Stomach (tissue), 9 donors: Measurements from ENCODE around the gene TPRG1. TPM values are rescaled to one million over a fixed set of nuclear protein-coding genes. Genes with fewer than 3 reads are reported as not detected.
A peak's percentile ranks its signal among the peaks of the same experiment; 100 is the strongest.

Experiments used
- DNase-seq, 2 donors: peaks; one replicate each; pipeline versions ENCODE4 v3.0.0 to v3.0.0-alpha.2; 2013 to 2019
- H3K27ac ChIP-seq, 5 donors: fragments of 200-600 bp in 4 of 5; sonication (generic) in 4 of 5; one replicate each; pipeline ENCODE4 v1.5.1; 2013 to 2019; ENCODE audit warnings: mild to moderate bottlenecking in 1 of 5, moderate library complexity in 1 of 5
- H3K27me3 ChIP-seq, 3 donors: fragments of 200-600 bp; sonication (generic); one replicate each; pipeline ENCODE4 v1.5.1; 2017 to 2019; ENCODE audit warnings: mixed run types in 1 of 3
- H3K36me3 ChIP-seq, 4 donors: fragments of 200-600 bp; sonication (generic); 1 replicate in 3 of 4; 2 replicates in 1 of 4; pipeline ENCODE4 v1.5.1; 2016 to 2019
- H3K4me1 ChIP-seq, 4 donors: fragments of 200-600 bp; sonication (generic); one replicate each; pipeline ENCODE4 v1.5.1; 2016 to 2019
- H3K4me3 ChIP-seq, 4 donors: fragments of 200-600 bp; sonication (generic) in 3 of 4; one replicate each; pipeline ENCODE4 v1.5.1; 2016 to 2019; ENCODE audit warnings: mild to moderate bottlenecking in 1 of 4
- H3K9me3 ChIP-seq, 4 donors: fragments of 200-600 bp; sonication (generic); one replicate each; pipeline ENCODE4 v1.5.1; 2016 to 2019
- CTCF ChIP-seq, 7 experiments: fragments of 450-650 bp in 4 of 7; fragments of 200-600 bp in 3 of 7; sonication (generic) in 3 of 7; IDR thresholded peaks; one replicate each; pipeline ENCODE4 v1.5.1; 2016 to 2019; ENCODE audit warnings: antibody characterized with exemption in 7 of 7, control low read depth in 2 of 7, mild to moderate bottlenecking in 1 of 7
- EP300 ChIP-seq: sonication (generic); formaldehyde crosslinking; IDR thresholded peaks from one replicate; pipeline ENCODE4 v1.6.1; 2017; ENCODE audit warnings: antibody characterized with exemption
- POLR2A ChIP-seq, 4 donors: fragments of 450-650 bp; IDR thresholded peaks; one replicate each; pipeline ENCODE4 v1.6.1; 2016; ENCODE audit warnings: antibody characterized with exemption in 4 of 4, control low read depth in 2 of 4, mild to moderate bottlenecking in 1 of 4, moderate library complexity in 1 of 4
- POLR2AphosphoS5 ChIP-seq, 3 donors: sonication (generic); formaldehyde crosslinking; IDR thresholded peaks; one replicate each; pipeline ENCODE4 v1.6.1; 2016; ENCODE audit warnings: antibody characterized with exemption in 3 of 3
- WGBS, 5 donors: extraction: QIAGEN DNeasy Blood & Tissue Kit in 3 of 5; methylation state at CpG; one replicate each; pipeline versions ENCODE4 v1.1.5 to v1.1.7; 2013 to 2018; 5-methylcytosine and 5-hydroxymethylcytosine counted together
- intact Hi-C: fragments of 100-400 bp; cut with DNase I; formaldehyde crosslinking; loops from one replicate; pipeline ENCODE4 v1.15.1; 2023; ENCODE audit warnings: low total_unique reads
- polyA plus RNA-seq, 3 donors: library from polyadenylated mRNA; stranded (reverse); fragments of 200-250 nt; gene quantifications; one replicate each; pipeline ENCODE4 v1.2.3, GENCODE V29; 2013
- total RNA-seq, 5 donors: library from RNA; depleted of rRNA; stranded (reverse); fragments of >200 nt; gene quantifications; one replicate each; pipeline versions ENCODE4 v1.1.0 to v1.2.3, GENCODE V29; 2014 to 2016
- donor health status: healthy with polysubstance abuse.
- donor health status: Bipolar disorder and iron deficiency.
- donor health status: healthy.

TPRG1 gene
- total and polyA plus RNA-seq, 8 donors: 1.2 to 20.9 (median 3.7) TPM

GRCh38 chr3:189123595-189124387, 48.0 kb upstream of the TPRG1 start:
- no peaks in the 10 kb centered on the region for H3K27me3 ChIP-seq
- peak in 1 of 2 donors; percentile 39 for DNase-seq
- H3K27ac ChIP-seq: peak overlapping the region in 4 of 5 donors; percentile 1 to 62 (median 46)
- WGBS, 5 donors: 17 to 34% (median 29%) methylated on average over 11 of the region's 11 CpGs
- H3K9me3 ChIP-seq: peaks cover 0 to 8% (median 4%) of the 10 kb centered on the region in 4 donors
- intact Hi-C loops: no loop called here
- H3K4me1 ChIP-seq: peaks cover 10 to 33% (median 22%) of the 10 kb centered on the region in 4 donors
- H3K36me3 ChIP-seq: no peaks in the 10 kb centered on the region
- no peak for TF ChIP-seq EP300
- TF ChIP-seq POLR2AphosphoS5 (IDR thresholded peaks at IDR 0.05): peak in 1 of 3 donors; percentile 26
- H3K4me3 ChIP-seq: no peak overlapping the region

DNA sequence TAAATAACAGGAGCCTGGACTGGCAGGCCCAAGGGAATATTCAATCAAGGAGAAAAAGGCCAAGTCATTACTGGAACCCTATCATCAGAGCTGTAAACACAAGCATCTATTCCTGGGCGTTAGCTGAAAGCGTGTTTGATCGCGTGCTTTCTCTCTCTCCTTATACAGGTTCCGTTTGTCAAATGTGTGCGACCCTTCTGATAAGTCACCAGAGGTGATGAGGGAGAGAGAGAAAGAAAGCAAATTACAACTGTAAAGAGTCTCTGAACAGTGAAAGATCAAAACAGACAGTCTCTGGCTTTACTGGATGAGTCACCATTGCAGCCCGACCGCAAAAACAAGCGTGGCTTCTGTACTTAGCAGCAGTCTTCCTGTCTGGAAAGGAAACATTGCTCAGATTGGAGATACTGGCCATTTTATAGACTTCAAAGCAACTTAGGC, 39.5 kb upstream of the TPRG1 start:
- 44 to 51% (median 45%) methylated on average over 9 of the region's 9 CpGs for WGBS, 5 donors
- no peaks in the 10 kb centered on the region for H3K27me3 ChIP-seq
- TF ChIP-seq POLR2AphosphoS5 (IDR thresholded peaks at IDR 0.05) (peak in 1 of 3 donors; percentile 17), POLR2A (IDR thresholded peaks at IDR 0.05) (no peak), EP300 (no peak)
- DNase-seq: peak; percentile 45 to 70
- H3K9me3 ChIP-seq: no peaks in the 10 kb centered on the region
- H3K4me1 ChIP-seq: peaks cover 3 to 17% (median 10%) of the 10 kb centered on the region in 4 donors
- intact Hi-C loops: no loop called here
- peak overlapping the region in 4 of 5 donors; percentile 21 to 68 (median 62) for H3K27ac ChIP-seq
- no peak overlapping the region for H3K4me3 ChIP-seq
- H3K36me3 ChIP-seq: no peaks in the 10 kb centered on the region

DNA sequence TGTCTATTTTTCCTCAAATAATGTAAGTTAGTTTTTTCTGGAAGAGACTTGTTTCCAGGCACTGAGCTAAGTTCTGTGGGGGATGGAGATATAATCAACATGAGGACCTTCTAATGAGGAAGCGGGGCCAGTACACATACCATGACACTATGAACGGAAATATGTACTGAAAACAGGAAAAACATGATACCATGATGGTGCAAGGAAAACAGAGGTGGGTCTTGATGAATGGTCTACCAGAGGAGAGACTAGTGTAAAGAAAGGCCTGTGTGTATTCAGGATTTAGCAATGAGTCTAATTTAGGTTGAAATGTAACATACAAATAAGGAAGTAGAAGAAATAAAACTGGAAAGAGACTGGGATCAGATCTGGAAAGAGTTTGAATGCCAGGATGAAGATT, 38.9 kb upstream of the TPRG1 start:
- intact Hi-C loops: no loop called here
- no peak overlapping the region for H3K4me3 ChIP-seq
- H3K27me3 ChIP-seq: no peaks in the 10 kb centered on the region
- DNase-seq: no peak
- 76 to 88% (median 84%) methylated on average over 2 of the region's 2 CpGs for WGBS, 5 donors
- TF ChIP-seq CTCF (IDR thresholded peaks at IDR 0.05) (no peak), POLR2AphosphoS5 (IDR thresholded peaks at IDR 0.05) (no peak), EP300 (no peak), POLR2A (IDR thresholded peaks at IDR 0.05) (no peak)
- H3K27ac ChIP-seq: peak overlapping the region in 4 of 5 donors; percentile 21 to 68 (median 62)
- no peaks in the 10 kb centered on the region for H3K36me3 ChIP-seq
- peaks cover 3 to 17% (median 10%) of the 10 kb centered on the region in 4 donors for H3K4me1 ChIP-seq
- no peaks in the 10 kb centered on the region for H3K9me3 ChIP-seq

DNA sequence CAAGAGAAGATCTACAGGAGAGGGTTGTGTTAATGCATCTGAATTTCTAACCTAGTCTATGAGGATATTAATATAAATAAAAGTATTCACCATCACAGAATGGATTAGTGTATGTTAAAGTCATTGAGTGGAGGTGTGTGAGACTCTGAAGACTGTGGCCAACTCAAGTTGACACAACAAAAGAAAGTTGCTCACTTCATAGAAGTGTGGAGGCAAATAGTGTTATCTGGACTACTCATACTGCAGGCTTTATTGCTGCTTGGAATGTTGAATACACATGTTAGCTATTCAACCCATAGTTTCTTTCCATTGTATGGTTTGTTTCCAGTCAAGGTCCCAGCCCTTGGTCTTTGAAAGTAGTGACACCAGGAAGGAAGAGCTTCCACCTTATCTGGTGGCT, 38.0 kb upstream of the TPRG1 start:
- no peak overlapping the region for H3K4me3 ChIP-seq
- no peaks in the 10 kb centered on the region for H3K27me3 ChIP-seq
- H3K27ac ChIP-seq: no peak overlapping the region
- H3K36me3 ChIP-seq: no peaks in the 10 kb centered on the region
- peaks cover 3 to 17% (median 10%) of the 10 kb centered on the region in 4 donors for H3K4me1 ChIP-seq
- intact Hi-C loops: no loop called here
- TF ChIP-seq POLR2AphosphoS5 (IDR thresholded peaks at IDR 0.05): no peak
- TF ChIP-seq EP300: no peak
- peak in 1 of 2 donors; percentile 13 for DNase-seq
- H3K9me3 ChIP-seq: no peaks in the 10 kb centered on the region

GRCh38 chr3:189137416-189137815, 34.4 kb upstream of the TPRG1 start:
- 91 to 96% (median 95%) methylated on average over 4 of the region's 4 CpGs for WGBS, 5 donors
- DNase-seq: no peak
- TF ChIP-seq CTCF (IDR thresholded peaks at IDR 0.05) (no peak), POLR2A (IDR thresholded peaks at IDR 0.05) (no peak), EP300 (no peak), POLR2AphosphoS5 (IDR thresholded peaks at IDR 0.05) (no peak)
- intact Hi-C loops: no loop called here
- H3K36me3 ChIP-seq: no peaks in the 10 kb centered on the region
- H3K27me3 ChIP-seq: no peaks in the 10 kb centered on the region
- H3K4me3 ChIP-seq: no peak overlapping the region
- H3K27ac ChIP-seq: no peak overlapping the region
- no peaks in the 10 kb centered on the region for H3K9me3 ChIP-seq
- H3K4me1 ChIP-seq: peaks cover 0 to 7% (median 5%) of the 10 kb centered on the region in 4 donors
